Measurements from ENCODE around the gene TRPM2.
A peak's percentile ranks its signal among the peaks of the same experiment; 100 is the strongest.

TRPM2 gene

DNA sequence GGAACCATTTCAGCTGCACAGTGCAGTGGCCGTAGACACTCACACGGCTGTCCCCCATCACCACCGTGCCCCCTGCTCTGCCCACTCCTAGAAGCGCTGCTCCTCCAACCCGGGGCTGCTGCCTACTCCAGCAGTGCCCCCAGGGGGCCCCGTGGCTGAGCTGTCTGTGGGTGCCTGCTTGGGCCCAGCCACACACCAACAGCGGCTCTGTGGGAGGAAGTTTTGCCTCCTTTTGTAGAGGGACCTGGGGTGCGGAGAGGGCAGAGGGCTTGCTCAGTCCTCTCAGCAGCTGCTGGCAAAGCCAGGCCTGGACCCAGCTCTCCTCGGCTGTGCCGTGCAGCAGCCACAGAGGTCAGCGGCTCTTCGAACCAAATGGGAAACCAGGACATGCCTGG, 90.5 kb downstream of the TRPM2 start:
- Histone ChIP-seq H3K36me3 (no peaks in the 10 kb centered on the region), H3K9me3 (ENCODE audit: severe bottlenecking) (no peaks in the 10 kb centered on the region), H3K4me3 (ENCODE audit: low read depth, low read length) (no peak overlapping the region), H3K27ac (no peak overlapping the region), H3K27me3 (ENCODE audit: insufficient read depth, low read depth, severe bottlenecking) (no peaks in the 10 kb centered on the region)
- TF ChIP-seq, protein P1, sequence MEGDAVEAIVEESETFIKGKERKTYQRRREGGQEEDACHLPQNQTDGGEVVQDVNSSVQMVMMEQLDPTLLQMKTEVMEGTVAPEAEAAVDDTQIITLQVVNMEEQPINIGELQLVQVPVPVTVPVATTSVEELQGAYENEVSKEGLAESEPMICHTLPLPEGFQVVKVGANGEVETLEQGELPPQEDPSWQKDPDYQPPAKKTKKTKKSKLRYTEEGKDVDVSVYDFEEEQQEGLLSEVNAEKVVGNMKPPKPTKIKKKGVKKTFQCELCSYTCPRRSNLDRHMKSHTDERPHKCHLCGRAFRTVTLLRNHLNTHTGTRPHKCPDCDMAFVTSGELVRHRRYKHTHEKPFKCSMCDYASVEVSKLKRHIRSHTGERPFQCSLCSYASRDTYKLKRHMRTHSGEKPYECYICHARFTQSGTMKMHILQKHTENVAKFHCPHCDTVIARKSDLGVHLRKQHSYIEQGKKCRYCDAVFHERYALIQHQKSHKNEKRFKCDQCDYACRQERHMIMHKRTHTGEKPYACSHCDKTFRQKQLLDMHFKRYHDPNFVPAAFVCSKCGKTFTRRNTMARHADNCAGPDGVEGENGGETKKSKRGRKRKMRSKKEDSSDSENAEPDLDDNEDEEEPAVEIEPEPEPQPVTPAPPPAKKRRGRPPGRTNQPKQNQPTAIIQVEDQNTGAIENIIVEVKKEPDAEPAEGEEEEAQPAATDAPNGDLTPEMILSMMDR (IDR thresholded peaks at IDR 0.05; ENCODE audit: low read depth, low read length): no peak
- DNase-seq: no peak

DNA sequence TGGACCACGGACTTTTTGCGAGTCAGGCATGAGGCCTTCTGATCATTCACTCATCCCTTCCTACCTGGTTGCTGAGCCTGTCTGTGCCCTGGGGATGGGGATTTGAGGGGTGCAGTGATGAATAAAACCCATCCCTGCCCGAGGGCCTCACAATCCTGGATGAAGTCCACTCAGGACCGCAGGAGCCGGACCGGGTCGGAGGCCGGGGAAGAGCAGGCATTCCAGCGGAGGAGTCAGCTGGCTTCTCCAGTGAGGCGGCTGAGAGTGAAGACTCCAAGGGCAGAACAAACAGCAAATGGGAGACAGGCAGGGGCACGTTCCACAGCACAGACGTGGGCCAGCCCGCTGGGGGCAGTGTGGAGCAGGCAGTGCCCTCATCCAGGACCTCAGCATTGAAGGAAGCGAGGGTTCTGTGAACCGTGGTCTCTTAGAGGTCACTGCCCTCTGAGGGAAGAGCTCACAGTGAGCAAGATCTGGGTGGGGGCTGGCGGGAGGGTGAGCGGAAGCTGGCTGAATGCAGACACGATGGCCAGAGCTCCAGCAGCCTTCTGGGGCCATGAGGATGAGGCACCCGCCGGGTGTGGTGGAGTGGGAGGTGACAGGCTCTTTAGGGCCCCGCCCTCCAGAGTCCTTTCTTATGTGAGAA, 91.0 kb downstream of the TRPM2 start:
- no peak for DNase-seq
- TF ChIP-seq, protein P1 (IDR thresholded peaks at IDR 0.05; ENCODE audit: low read depth, low read length): peak; percentile 80
- H3K4me3 ChIP-seq (ENCODE audit: low read depth, low read length): no peak overlapping the region
- no peaks in the 10 kb centered on the region for H3K36me3 ChIP-seq
- H3K27ac ChIP-seq: no peak overlapping the region
- no peaks in the 10 kb centered on the region for H3K9me3 ChIP-seq (ENCODE audit: severe bottlenecking)
- H3K27me3 ChIP-seq (ENCODE audit: insufficient read depth, low read depth, severe bottlenecking): no peaks in the 10 kb centered on the region

DNA sequence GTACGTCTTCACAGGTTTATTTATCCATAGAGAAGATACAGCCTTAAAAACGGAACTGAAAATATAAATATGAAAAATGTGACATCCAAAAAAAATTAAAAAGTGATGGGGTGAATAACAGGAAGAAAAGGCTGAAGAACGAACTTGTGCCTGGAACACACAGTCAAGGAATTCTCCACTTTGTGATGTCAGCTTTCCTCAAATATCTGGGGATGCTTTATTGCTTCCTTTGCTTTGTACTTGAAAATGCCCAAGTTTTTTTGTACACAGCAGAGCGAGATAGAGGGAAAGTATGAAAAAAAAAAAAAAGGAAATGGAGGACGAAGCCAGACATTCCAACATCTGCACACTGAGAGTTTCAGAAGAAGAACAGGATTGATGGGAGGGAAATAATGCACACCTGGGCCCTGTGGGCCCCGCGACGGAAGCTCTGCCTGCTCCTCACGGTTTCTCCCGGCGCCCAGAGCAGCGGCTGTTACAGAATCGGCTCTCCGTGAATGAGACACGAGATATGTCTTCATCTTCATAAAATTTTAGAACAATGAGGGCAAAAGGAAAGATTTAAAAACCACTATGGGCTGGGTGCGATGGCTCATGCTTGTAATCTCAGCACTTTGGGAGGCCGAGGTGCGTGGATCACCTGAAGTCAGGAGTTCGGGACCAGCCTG, 91.9 kb downstream of the TRPM2 start:
- no peak overlapping the region for H3K4me3 ChIP-seq (ENCODE audit: low read depth, low read length)

DNA sequence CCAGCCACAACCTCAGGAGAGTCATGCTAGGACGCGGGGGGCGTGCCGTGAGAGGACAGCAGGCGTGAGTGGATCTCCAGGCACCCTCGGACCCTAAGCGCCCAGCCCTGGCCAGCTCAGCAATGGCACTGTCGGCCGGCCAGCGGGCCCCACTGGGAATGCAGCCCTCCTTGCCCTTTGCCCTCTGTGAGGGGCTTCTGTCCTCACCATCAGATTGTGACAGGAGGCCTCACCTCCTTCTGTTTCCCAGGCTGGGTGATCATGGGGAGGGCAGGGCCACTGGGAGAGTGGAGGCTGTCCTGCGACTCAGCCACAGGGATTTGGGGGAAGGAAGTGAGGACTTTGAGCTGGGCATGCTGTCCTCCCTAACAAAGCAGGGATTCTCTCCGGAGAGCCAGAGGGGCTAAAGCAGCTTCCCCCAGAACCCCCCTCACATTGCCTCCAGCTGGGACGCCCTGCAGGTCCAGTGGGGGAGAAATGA, 95.3 kb downstream of the TRPM2 start:
- TF ChIP-seq, protein P1 (IDR thresholded peaks at IDR 0.05; ENCODE audit: low read depth, low read length): no peak
- Histone ChIP-seq H3K9me3 (ENCODE audit: severe bottlenecking) (peaks cover 5% of the 10 kb centered on the region), H3K27me3 (ENCODE audit: insufficient read depth, low read depth, severe bottlenecking) (no peaks in the 10 kb centered on the region), H3K4me3 (ENCODE audit: low read depth, low read length) (no peak overlapping the region), H3K36me3 (no peaks in the 10 kb centered on the region), H3K27ac (no peak overlapping the region)
- peak; percentile 7 for DNase-seq

More for the DNA sequence above, 91.9 kb downstream of the TRPM2 start:
- TF ChIP-seq, protein P1 (IDR thresholded peaks at IDR 0.05; ENCODE audit: low read depth, low read length): no peak
- Histone ChIP-seq H3K27me3 (ENCODE audit: insufficient read depth, low read depth, severe bottlenecking) (no peaks in the 10 kb centered on the region), H3K9me3 (ENCODE audit: severe bottlenecking) (no peaks in the 10 kb centered on the region), H3K27ac (no peak overlapping the region), H3K36me3 (no peaks in the 10 kb centered on the region)
- DNase-seq: no peak

DNA sequence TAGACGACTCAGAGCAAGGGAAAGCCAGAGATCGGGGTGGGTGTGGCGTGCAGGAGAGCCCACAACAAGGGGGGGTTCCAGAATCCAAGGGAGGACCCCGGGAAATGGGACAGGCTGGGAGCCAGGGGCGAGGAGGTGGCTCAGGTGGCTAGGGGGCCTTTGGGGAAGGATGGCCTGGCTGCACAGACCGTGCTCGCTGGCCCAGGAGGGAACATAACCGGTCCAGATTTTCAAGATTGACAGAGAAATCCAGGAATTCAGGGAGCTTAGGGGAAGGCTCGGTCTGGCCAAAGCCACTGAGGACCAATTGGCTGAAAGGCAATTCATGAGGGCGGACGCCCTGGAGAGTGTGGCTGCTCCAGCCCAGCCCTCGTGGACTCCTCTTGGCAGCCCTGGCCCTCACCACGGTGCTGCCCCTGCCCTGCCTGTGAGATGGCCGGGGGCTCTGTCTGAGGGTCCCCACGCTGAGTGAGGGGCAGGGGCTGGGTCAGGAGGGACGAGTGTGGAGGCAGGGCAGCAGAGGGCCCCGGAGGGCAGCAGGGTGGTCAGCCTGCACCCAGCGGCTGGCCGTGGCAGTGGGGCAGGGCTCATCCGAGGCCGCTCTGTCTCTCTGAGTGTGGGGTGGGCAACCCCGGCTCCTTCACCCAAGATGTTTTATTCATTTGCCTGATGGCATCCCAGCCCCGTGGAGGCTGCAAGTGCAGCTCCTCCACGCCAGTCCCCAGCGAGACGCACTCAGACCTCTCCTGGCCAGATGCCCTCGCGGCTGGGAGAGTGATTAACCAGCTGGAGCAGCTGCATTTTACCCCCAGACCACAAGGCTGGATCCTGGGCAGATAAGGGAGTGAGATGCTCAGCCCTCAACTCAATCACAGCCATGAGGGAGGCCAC, 96.3 kb downstream of the TRPM2 start:
- Histone ChIP-seq H3K36me3 (no peaks in the 10 kb centered on the region), H3K27ac (no peak overlapping the region), H3K4me3 (ENCODE audit: low read depth, low read length) (no peak overlapping the region), H3K27me3 (ENCODE audit: insufficient read depth, low read depth, severe bottlenecking) (no peaks in the 10 kb centered on the region), H3K9me3 (ENCODE audit: severe bottlenecking) (peaks cover 12% of the 10 kb centered on the region)
- DNase-seq: peak; percentile 8
- TF ChIP-seq, protein P1 (IDR thresholded peaks at IDR 0.05; ENCODE audit: low read depth, low read length): no peak
